ENCODE measurements around the gene OTUD3. TPM values are rescaled to one million over a fixed set of nuclear protein-coding genes. Genes with fewer than 3 reads are reported as not detected.
"Not testable (repeated sequence)": the region's sequence is repeated elsewhere in the genome, so short reads cannot be mapped to it uniquely, and the experiment has no call there.

Gene OTUD3, protein sequence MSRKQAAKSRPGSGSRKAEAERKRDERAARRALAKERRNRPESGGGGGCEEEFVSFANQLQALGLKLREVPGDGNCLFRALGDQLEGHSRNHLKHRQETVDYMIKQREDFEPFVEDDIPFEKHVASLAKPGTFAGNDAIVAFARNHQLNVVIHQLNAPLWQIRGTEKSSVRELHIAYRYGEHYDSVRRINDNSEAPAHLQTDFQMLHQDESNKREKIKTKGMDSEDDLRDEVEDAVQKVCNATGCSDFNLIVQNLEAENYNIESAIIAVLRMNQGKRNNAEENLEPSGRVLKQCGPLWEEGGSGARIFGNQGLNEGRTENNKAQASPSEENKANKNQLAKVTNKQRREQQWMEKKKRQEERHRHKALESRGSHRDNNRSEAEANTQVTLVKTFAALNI
- total RNA-seq (10 to 100 TPM; 11.5 to 19.5 TPM), polyA plus RNA-seq (1 to 10 TPM; 1.3 to 5.0 TPM)
- long read RNA-seq, donor 1, partial matches to known transcripts, result 0 of 5 reads
- long read RNA-seq, donor 1, other reads (novel, unspliced or antisense), result 5 of 5 reads
- long read RNA-seq, donor 2, full-length matches to known transcripts, result 1 of 5 reads
- long read RNA-seq, donor 2, partial matches to known transcripts, result 2 of 5 reads
- long read RNA-seq, donor 2, other reads (novel, unspliced or antisense), result 2 of 5 reads

DNA sequence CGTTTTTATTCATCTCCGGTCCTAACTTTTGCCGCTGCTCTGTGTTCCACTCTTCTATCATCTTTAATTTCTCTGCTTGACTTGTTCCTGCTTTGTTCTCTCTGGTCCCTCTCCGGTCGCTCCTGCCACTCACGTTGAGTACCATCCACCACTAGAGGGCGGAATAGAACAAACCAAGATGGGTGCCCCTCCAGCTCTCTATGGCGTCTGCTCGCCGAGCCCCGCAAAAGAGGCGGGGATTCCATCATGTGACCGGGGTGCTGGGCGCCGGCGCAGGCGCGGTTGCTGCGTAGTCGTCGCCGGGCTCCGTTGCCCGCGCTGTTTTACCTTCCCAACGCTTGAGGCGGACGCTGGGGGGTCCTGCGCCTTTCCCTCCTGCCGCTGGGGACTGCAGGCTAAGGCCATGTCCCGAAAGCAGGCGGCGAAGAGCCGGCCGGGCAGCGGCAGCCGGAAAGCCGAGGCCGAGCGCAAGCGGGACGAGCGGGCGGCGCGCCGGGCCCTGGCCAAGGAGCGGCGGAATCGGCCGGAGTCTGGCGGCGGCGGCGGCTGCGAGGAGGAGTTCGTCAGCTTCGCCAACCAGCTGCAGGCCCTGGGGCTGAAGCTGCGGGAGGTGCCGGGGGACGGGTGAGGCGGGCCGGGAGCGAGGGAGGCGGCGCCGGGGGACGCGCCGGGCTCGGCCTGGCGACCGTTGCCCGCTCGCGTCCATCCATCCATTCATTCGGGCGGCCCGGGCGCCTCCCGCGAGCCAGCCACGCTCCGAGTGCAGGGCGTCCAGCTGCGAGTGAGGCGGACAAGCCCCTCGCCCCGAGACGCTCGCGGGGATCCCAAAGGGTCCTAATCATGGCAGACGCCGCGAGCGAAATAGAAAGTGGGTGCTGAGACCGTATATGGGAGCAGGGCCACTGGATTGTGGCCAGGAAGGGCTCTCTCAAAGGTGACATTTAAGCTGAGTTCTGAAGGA lies at the start of gene OTUD3:
Gene OTUD3 (plus strand): TSS at position 285 of the 961 bp plus-strand sequence. CDS start 119 bp downstream, at position 404.
- peak; percentile 97 for DNase-seq
- H3K36me3 ChIP-seq (ENCODE audit: control insufficient read depth in 1 of 2, insufficient read depth in 2 of 2, low read length in 1 of 2), result no peaks in the 10 kb centered on the region
- H3K27me3 ChIP-seq (ENCODE audit: control insufficient read depth in 1 of 2, insufficient read depth in 2 of 2, low read length in 1 of 2), result no peaks in the 10 kb centered on the region
- H3K4me3 ChIP-seq (ENCODE audit: low read length in 2 of 2), result peak within 1 kb of the TSS; percentile 50 to 87
- intact Hi-C loops (cut with DNase I), result loop anchor here in 1 of 2 donors (2.0 to 5.0 kb wide), 2 partner anchors 168 to 320 kb away; no protein-coding TSS in a partner anchor
- H3K9me3 ChIP-seq (ENCODE audit: control insufficient read depth, low read length), result no peaks in the 10 kb centered on the region
- peak; percentile 98 for ATAC-seq (ENCODE audit: low FRiP score)
- WGBS, 2 donors, result 0 to 1% methylated on average over 87 to 97 of the region's 97 CpGs
- H3K4me1 ChIP-seq (ENCODE audit: control insufficient read depth in 1 of 2, insufficient read depth in 2 of 2, low read length in 2 of 2), result peaks cover 0 to 4% of the 10 kb centered on the region in 2 donors
- H3K27ac ChIP-seq (ENCODE audit: low read depth in 1 of 2, low read length in 2 of 2), result peak within 1 kb of the TSS; percentile 30 to 66

DNA sequence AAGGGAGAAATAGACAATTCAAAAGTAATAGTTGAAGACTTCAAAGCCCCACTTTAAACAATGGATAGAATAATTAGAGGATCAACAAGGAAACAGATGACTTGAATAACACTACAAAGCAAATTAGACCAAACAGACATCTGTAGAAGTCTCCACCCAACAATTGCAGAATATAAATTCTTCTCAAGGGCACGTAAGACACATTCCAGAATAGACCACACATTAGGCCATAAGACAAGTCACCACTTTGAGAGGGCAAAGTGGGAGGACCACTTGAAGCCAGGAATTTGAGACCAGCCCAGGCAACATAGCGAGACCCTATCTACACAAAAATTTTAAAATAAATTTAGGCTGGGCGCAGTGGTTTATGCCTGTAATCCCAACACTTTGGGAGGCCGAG lies 46.6 kb upstream of the OTUD3 start:
- 80 to 93% methylated on average over 4 of the region's 4 CpGs for WGBS, 2 donors
- Histone ChIP-seq H3K4me1 (ENCODE audit: control insufficient read depth in 1 of 2, insufficient read depth in 2 of 2, low read length in 2 of 2) (no peaks in the 10 kb centered on the region), H3K27me3 (ENCODE audit: control insufficient read depth in 1 of 2, insufficient read depth in 2 of 2, low read length in 1 of 2) (no peaks in the 10 kb centered on the region), H3K36me3 (ENCODE audit: control insufficient read depth in 1 of 2, insufficient read depth in 2 of 2, low read length in 1 of 2) (no peaks in the 10 kb centered on the region), H3K9me3 (ENCODE audit: control insufficient read depth, low read length) (peaks cover 2% of the 10 kb centered on the region), H3K27ac (ENCODE audit: low read depth in 1 of 2, low read length in 2 of 2) (no peak overlapping the region), H3K4me3 (ENCODE audit: low read length in 2 of 2) (no peak overlapping the region)
- intact Hi-C loops (cut with DNase I), result no loop called here
- ATAC-seq (ENCODE audit: low FRiP score), result no peak
- DNase-seq, result no peak

DNA sequence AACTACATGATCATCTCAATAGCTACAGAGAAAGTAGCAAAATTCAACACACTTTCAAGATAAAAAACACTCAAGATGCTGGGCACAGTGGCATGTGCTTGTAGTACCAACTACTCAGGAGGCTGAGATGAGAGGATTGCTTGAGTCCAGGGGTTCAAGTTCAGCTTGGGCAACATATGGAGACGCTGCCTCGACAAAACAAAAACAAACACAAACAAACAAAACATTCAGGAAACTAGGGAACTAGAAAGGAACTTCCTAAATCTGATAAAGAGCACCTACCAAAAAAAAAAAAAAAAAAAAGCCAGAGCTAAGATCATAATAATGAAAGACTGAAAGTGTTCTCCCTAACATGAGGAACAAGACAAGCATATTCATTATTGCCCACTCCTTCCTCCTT lies 44.3 kb upstream of the OTUD3 start:
- 67 to 72% methylated on average over 2 of the region's 2 CpGs for WGBS, 2 donors
- intact Hi-C loops (cut with DNase I), result no loop called here
- ATAC-seq (ENCODE audit: low FRiP score) (no peak), DNase-seq (no peak)
- no peaks in the 10 kb centered on the region for H3K36me3 ChIP-seq (ENCODE audit: control insufficient read depth in 1 of 2, insufficient read depth in 2 of 2, low read length in 1 of 2)
- H3K27me3 ChIP-seq (ENCODE audit: control insufficient read depth in 1 of 2, insufficient read depth in 2 of 2, low read length in 1 of 2), result no peaks in the 10 kb centered on the region
- no peak overlapping the region for H3K4me3 ChIP-seq (ENCODE audit: low read length in 2 of 2)
- H3K27ac ChIP-seq (ENCODE audit: low read depth in 1 of 2, low read length in 2 of 2), result no peak overlapping the region
- H3K9me3 ChIP-seq (ENCODE audit: control insufficient read depth, low read length), result no peaks in the 10 kb centered on the region
- H3K4me1 ChIP-seq (ENCODE audit: control insufficient read depth in 1 of 2, insufficient read depth in 2 of 2, low read length in 2 of 2), result no peaks in the 10 kb centered on the region

DNA sequence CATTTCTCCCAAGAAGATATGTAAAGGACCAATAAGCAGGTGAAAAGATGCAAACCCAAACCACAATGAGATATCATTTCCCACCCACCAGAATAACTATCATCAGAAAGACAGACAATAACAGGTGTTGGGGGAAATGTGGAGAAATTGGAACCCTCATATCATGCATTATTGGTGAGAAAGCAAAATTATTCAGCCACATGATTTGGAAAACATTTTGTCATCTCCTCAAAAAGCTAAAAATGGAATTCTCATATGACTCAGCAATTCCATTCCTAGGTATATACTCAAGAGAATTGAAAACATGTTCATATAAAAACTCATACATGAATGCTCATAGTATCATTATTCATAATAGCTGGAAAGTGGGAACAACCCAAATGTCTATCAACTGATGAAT lies 42.0 kb upstream of the OTUD3 start:
- Histone ChIP-seq H3K9me3 (ENCODE audit: control insufficient read depth, low read length) (no peaks in the 10 kb centered on the region), H3K4me3 (ENCODE audit: low read length in 2 of 2) (no peak overlapping the region), H3K36me3 (ENCODE audit: control insufficient read depth in 1 of 2, insufficient read depth in 2 of 2, low read length in 1 of 2) (no peaks in the 10 kb centered on the region), H3K4me1 (ENCODE audit: control insufficient read depth in 1 of 2, insufficient read depth in 2 of 2, low read length in 2 of 2) (no peaks in the 10 kb centered on the region), H3K27me3 (ENCODE audit: control insufficient read depth in 1 of 2, insufficient read depth in 2 of 2, low read length in 1 of 2) (no peaks in the 10 kb centered on the region), H3K27ac (ENCODE audit: low read depth in 1 of 2, low read length in 2 of 2) (no peak overlapping the region)
- intact Hi-C loops (cut with DNase I), result no loop called here
- ATAC-seq (ENCODE audit: low FRiP score), result no peak
- no peak for DNase-seq

DNA sequence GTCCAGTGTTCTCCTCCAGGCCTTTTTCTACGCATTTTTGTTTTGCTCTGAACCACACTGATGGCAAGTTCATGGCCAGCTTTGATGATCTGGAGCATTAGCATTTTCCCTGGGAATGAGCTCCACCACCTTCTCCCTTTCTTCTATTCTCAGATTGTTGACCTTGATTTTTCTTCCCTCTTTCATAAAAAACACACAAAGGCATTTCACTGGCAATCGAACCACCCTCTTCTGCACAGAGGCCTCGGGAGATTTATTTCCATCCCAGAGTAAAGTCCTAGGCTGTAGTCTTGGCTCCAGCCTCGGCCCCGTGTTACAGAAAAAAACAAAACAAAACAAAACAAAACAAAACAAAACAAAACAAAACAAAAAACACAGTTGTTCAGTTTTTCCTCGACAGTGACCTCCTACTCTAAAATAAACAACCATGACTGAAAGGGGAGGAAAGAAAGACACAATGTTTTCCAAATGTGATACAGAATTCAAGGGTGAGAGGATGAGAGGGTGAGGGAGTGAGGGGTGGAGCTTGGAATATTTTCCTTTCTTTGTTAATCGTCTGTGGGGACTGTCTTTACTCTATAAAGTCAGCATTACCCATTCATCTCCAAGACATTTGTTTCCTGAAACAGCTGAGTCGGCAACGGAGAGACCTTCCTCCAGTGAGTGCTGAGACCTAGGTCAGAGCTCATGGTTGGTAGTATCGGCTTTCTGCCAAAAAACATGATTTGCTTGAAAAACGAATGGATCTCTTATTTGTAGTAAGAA lies 37.3 kb upstream of the OTUD3 start:
- DNase-seq (no peak), ATAC-seq (ENCODE audit: low FRiP score) (no peak)
- WGBS, 2 donors, result 12 to 23% methylated on average over 11 of the region's 11 CpGs
- Histone ChIP-seq H3K9me3 (ENCODE audit: control insufficient read depth, low read length) (no peaks in the 10 kb centered on the region), H3K36me3 (ENCODE audit: control insufficient read depth in 1 of 2, insufficient read depth in 2 of 2, low read length in 1 of 2) (no peaks in the 10 kb centered on the region), H3K27ac (ENCODE audit: low read depth in 1 of 2, low read length in 2 of 2) (no peak overlapping the region), H3K4me3 (ENCODE audit: low read length in 2 of 2) (no peak overlapping the region), H3K4me1 (ENCODE audit: control insufficient read depth in 1 of 2, insufficient read depth in 2 of 2, low read length in 2 of 2) (no peaks in the 10 kb centered on the region), H3K27me3 (ENCODE audit: control insufficient read depth in 1 of 2, insufficient read depth in 2 of 2, low read length in 1 of 2) (no peaks in the 10 kb centered on the region)
- intact Hi-C loops (cut with DNase I), result no loop called here

DNA sequence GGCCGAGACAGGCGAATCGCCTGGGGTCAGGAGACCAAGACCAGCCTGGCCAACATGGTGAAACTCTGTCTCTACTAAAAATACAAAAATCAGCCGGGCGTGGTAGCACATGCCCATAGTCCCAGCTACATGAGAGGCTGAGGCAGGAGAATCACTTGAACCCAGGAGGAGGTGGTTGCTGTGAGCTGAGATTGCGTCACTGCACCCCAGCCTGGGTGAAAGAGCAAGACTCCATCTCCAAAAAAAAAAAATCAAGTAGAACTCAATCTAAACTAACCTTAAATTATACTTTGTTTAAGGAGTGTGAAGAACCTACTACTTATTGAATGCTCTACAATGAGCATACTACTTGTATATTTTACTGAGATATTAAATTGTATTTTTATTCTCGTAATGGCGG lies 36.6 kb upstream of the OTUD3 start:
- ATAC-seq (ENCODE audit: low FRiP score), result no peak

DNA sequence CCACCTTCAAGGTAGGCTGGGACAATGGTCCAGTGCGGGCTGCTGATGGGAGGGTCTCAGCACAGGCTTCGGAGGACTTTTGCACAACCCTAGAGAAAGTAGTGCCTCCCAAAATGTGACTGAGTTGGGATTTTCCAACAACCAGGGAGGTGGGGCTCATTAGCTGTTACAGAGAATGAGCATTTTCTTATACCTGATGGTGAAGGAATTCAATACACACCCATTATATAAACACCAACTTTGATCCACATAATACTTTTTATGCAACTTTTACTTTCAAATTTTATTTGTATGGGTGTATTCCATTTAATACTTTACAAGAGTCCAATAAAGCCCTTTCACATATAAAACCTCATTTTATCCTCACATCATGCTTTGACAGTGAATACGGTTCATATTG lies 35.9 kb upstream of the OTUD3 start:
- DNase-seq (no peak), ATAC-seq (ENCODE audit: low FRiP score) (no peak)
- Histone ChIP-seq H3K27me3 (ENCODE audit: control insufficient read depth in 1 of 2, insufficient read depth in 2 of 2, low read length in 1 of 2) (no peaks in the 10 kb centered on the region), H3K9me3 (ENCODE audit: control insufficient read depth, low read length) (no peaks in the 10 kb centered on the region), H3K4me3 (ENCODE audit: low read length in 2 of 2) (no peak overlapping the region), H3K27ac (ENCODE audit: low read depth in 1 of 2, low read length in 2 of 2) (no peak overlapping the region), H3K36me3 (ENCODE audit: control insufficient read depth in 1 of 2, insufficient read depth in 2 of 2, low read length in 1 of 2) (no peaks in the 10 kb centered on the region), H3K4me1 (ENCODE audit: control insufficient read depth in 1 of 2, insufficient read depth in 2 of 2, low read length in 2 of 2) (no peaks in the 10 kb centered on the region)
- intact Hi-C loops (cut with DNase I), result no loop called here
- 96% methylated on average over 3 of the region's 3 CpGs for WGBS, 2 donors

More for the DNA sequence above, 36.6 kb upstream of the OTUD3 start:
- H3K4me3 ChIP-seq (ENCODE audit: low read length in 2 of 2), result no peak overlapping the region
- intact Hi-C loops (cut with DNase I), result no loop called here
- no peak overlapping the region for H3K27ac ChIP-seq (ENCODE audit: low read depth in 1 of 2, low read length in 2 of 2)
- no peaks in the 10 kb centered on the region for H3K36me3 ChIP-seq (ENCODE audit: control insufficient read depth in 1 of 2, insufficient read depth in 2 of 2, low read length in 1 of 2)
- no peak for DNase-seq
- WGBS, 2 donors, result 76 to 85% methylated on average over 8 of the region's 8 CpGs
- no peaks in the 10 kb centered on the region for H3K27me3 ChIP-seq (ENCODE audit: control insufficient read depth in 1 of 2, insufficient read depth in 2 of 2, low read length in 1 of 2)
- H3K4me1 ChIP-seq (ENCODE audit: control insufficient read depth in 1 of 2, insufficient read depth in 2 of 2, low read length in 2 of 2), result no peaks in the 10 kb centered on the region
- no peaks in the 10 kb centered on the region for H3K9me3 ChIP-seq (ENCODE audit: control insufficient read depth, low read length)

DNA sequence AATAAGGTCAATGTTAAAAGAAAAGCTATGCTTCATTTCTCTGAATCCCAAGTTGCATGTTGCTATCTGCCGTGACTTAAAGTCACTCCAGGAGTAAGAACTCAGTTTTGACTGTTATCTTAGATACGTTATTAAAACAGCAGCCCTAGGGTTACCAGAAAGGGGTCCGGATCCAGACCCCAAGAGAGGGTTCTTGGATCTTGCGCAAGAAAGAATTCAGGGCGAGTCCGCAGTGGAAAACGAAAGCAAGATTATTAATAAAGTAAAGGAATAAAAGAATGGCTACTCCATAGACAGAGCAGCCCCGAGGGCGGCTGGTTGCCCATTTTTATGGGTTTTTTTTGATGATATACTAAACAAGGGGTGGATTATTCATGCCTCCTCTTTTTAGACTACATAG lies 34.9 kb upstream of the OTUD3 start:
- ATAC-seq (ENCODE audit: low FRiP score); H3K27me3 ChIP-seq (ENCODE audit: control insufficient read depth in 1 of 2, insufficient read depth in 2 of 2, low read length in 1 of 2); H3K4me1 ChIP-seq (ENCODE audit: control insufficient read depth in 1 of 2, insufficient read depth in 2 of 2, low read length in 2 of 2); H3K9me3 ChIP-seq (ENCODE audit: control insufficient read depth, low read length); H3K36me3 ChIP-seq (ENCODE audit: control insufficient read depth in 1 of 2, insufficient read depth in 2 of 2, low read length in 1 of 2); H3K4me3 ChIP-seq (ENCODE audit: low read length in 2 of 2); DNase-seq; intact Hi-C loops (cut with DNase I); H3K27ac ChIP-seq (ENCODE audit: low read depth in 1 of 2, low read length in 2 of 2): not testable (repeated sequence)
- 80 to 85% methylated on average over 9 of the region's 9 CpGs for WGBS, 2 donors

Measured in aorta (tissue), 5 donors.